NCI-H748 (cell line): ENCODE data around the gene RNF207.

Experiments used
- DNase-seq: peaks from one replicate; lab custom pipeline; 2025; ENCODE audit not compliant: unreplicated experiment; lab: John Stamatoyannopoulos, UW

RNF207 gene

GRCh38 chr1:6205849-6206519, at the start of gene RNF207:
TSS of gene RNF207 (plus strand) at chr1:6206119. CDS start at chr1:6206536, 417 bp downstream.
- DNase-seq = peak; percentile 44

- DNase-seq = no peak
Measured at GRCh38 chr1:6157132-6157527, 48.8 kb upstream of the RNF207 start.

- DNase-seq = peak; percentile 79
Measured at GRCh38 chr1:6157528-6158174, 48.3 kb upstream of the RNF207 start.

- no peak for DNase-seq
Measured at GRCh38 chr1:6158181-6158580, 47.7 kb upstream of the RNF207 start.

GRCh38 chr1:6162341-6162740, 43.6 kb upstream of the RNF207 start:
- no peak for DNase-seq

- no peak for DNase-seq
Measured at GRCh38 chr1:6162773-6163172, 43.1 kb upstream of the RNF207 start.

GRCh38 chr1:6163191-6163972, 42.5 kb upstream of the RNF207 start:
- DNase-seq = no peak

- DNase-seq = no peak
Measured at GRCh38 chr1:6163973-6164617, 41.8 kb upstream of the RNF207 start.

- no peak for DNase-seq
Measured at GRCh38 chr1:6165027-6165426, 40.9 kb upstream of the RNF207 start.

- DNase-seq = no peak
Measured at GRCh38 chr1:6165441-6165985, 40.4 kb upstream of the RNF207 start.

- DNase-seq = no peak
Measured at GRCh38 chr1:6166221-6166620, 39.7 kb upstream of the RNF207 start.

GRCh38 chr1:6166655-6167390, 39.1 kb upstream of the RNF207 start:
- DNase-seq = no peak

GRCh38 chr1:6167391-6168303, 38.3 kb upstream of the RNF207 start:
- DNase-seq = no peak

- DNase-seq = no peak
Measured at GRCh38 chr1:6168947-6169586, 36.9 kb upstream of the RNF207 start.

GRCh38 chr1:6170116-6170741, 35.7 kb upstream of the RNF207 start:
- no peak for DNase-seq

GRCh38 chr1:6170742-6171201, 35.1 kb upstream of the RNF207 start:
- DNase-seq = no peak

GRCh38 chr1:6171548-6172124, 34.3 kb upstream of the RNF207 start:
- DNase-seq = peak; percentile 0

- DNase-seq = no peak
Measured at GRCh38 chr1:6172549-6172948, 33.4 kb upstream of the RNF207 start.
